Measurements from ENCODE around the gene RPL6.

GRCh38 chr12:112381406-112381882 is 28.0 kb downstream of the RPL6 start:
- TF ChIP-seq, protein P1, sequence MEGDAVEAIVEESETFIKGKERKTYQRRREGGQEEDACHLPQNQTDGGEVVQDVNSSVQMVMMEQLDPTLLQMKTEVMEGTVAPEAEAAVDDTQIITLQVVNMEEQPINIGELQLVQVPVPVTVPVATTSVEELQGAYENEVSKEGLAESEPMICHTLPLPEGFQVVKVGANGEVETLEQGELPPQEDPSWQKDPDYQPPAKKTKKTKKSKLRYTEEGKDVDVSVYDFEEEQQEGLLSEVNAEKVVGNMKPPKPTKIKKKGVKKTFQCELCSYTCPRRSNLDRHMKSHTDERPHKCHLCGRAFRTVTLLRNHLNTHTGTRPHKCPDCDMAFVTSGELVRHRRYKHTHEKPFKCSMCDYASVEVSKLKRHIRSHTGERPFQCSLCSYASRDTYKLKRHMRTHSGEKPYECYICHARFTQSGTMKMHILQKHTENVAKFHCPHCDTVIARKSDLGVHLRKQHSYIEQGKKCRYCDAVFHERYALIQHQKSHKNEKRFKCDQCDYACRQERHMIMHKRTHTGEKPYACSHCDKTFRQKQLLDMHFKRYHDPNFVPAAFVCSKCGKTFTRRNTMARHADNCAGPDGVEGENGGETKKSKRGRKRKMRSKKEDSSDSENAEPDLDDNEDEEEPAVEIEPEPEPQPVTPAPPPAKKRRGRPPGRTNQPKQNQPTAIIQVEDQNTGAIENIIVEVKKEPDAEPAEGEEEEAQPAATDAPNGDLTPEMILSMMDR (conservative IDR thresholded peaks at IDR 0.05): no peak
- no peak for TF ChIP-seq EZH2 (IDR thresholded peaks at IDR 0.05; ENCODE audit: low read depth)
